OCI-LY7 (cell line): ENCODE data around the gene OLA1.

ENCODE experiments used
- EZH2phosphoT487 ChIP-seq: fragments of 200-600 bp; sonication (generic); IDR thresholded peaks from 2 replicates; pipeline ENCODE4 v1.6.1; 2018; ENCODE audit warnings: low read depth, borderline replicate concordance, mild to moderate bottlenecking, mixed run types, antibody characterized with exemption, low read length, moderate library complexity, mixed read lengths
- TF ChIP-seq, protein P1 (sequence below): fragments of 200-600 bp; sonication (generic); conservative IDR thresholded peaks from 2 replicates; pipeline ENCODE4 v1.5.1; 2014; ENCODE audit warnings: mild to moderate bottlenecking, antibody characterized with exemption, low read length, moderate library complexity, mixed read lengths

DNA sequence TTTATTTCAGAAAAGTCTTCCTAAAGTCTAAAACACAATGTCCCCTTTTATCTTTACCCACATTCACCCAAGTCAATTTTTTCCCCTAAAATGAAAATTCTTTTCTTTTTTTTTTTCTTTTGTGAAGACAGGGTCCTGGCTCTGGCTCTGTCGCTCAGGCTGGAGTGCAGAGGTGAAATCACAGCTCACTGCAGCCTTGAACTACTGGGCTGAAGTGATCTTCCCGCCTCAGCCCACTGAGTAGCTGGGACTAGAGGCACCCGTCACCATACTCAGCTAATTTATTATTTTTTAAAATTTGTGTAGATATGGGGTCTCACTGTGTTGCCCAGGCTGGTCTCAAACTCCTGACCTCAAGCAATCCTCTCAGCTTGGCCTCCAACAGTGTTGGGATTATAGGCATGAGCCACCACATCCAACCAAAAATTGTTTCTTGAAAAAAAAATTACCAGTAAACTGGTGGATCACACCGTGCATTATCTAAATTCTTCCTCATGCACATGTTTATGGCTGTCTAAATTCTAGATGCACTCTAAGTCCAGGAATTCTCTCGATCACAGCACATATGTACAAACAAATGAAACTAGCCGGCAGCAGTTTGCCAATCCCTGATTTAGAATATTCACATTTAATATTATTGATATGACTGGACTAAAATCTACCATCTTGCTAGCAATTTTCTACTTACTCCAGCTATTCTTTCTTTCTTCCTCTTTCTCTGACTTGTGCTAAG lies 56.8 kb downstream of the OLA1 start:
- TF ChIP-seq, protein P1, sequence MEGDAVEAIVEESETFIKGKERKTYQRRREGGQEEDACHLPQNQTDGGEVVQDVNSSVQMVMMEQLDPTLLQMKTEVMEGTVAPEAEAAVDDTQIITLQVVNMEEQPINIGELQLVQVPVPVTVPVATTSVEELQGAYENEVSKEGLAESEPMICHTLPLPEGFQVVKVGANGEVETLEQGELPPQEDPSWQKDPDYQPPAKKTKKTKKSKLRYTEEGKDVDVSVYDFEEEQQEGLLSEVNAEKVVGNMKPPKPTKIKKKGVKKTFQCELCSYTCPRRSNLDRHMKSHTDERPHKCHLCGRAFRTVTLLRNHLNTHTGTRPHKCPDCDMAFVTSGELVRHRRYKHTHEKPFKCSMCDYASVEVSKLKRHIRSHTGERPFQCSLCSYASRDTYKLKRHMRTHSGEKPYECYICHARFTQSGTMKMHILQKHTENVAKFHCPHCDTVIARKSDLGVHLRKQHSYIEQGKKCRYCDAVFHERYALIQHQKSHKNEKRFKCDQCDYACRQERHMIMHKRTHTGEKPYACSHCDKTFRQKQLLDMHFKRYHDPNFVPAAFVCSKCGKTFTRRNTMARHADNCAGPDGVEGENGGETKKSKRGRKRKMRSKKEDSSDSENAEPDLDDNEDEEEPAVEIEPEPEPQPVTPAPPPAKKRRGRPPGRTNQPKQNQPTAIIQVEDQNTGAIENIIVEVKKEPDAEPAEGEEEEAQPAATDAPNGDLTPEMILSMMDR, result no peak
- TF ChIP-seq EZH2phosphoT487, result no peak
